ENCODE data around the gene MYH7B.

DNA sequence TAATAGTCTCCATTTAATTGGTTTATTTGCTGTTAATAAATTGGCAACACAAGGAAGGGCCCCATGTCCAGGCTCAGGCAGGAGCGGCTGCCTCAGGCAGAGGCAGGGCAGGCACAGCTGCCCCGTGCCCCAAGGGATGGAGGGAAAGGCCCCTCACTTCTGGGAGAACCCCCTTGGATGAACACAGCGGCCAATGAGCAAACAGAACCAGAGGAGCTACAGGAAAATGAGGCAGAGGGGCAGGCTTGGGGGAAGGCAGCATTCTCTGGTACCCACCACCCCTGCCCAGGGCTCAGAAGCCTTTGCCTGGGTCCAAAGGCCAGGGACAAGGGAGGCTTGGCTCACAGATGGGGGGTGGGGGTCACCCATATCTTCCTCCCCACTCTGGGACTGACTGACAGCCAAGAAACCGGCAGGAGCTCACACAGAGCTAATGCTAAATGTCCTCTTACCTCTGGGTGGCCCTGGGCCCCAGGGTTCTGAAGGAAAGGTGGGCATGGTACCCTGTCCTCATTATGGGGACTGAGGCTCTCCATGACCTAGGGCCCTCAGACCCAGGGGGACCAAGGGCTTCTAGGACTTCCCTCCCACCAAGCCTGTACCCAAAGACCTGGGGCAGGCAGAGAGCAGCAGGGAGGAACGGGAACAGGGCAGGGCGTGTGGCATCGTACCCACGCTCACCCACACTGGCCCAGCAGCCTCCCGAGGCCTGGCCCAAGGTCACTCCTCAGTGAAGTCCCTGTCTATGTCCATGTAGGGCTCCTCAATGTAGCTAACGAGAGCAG, 47.0 kb downstream of the MYH7B start:
- no peak for TF ChIP-seq ZNF274 (IDR thresholded peaks at IDR 0.05; ENCODE audit: low read depth, low read length)
- TF ChIP-seq YY1 (IDR thresholded peaks at IDR 0.05; ENCODE audit: insufficient read depth, insufficient read length): no peak
- no peak for TF ChIP-seq SUZ12 (IDR thresholded peaks at IDR 0.05; ENCODE audit: extremely low read depth, insufficient read depth, insufficient read length)
